Liver (tissue), 9 donors: ENCODE data around the gene EPB41L1. TPM values are rescaled to one million over a fixed set of nuclear protein-coding genes. Genes with fewer than 3 reads are reported as not detected.

Source experiments
- DNase-seq: peaks from one replicate; pipeline ENCODE4 v3.0.0-alpha.2; 2017; ENCODE audit warnings: low spot score
- H3K27ac ChIP-seq, 2 donors: one replicate each; pipeline ENCODE4 v1.7.0; 2013; ENCODE audit warnings: inconsistent platforms in 2 of 2, low read length in 2 of 2, control low read depth in 1 of 2, low read depth in 1 of 2, mild to moderate bottlenecking in 1 of 2
- H3K27me3 ChIP-seq, 4 donors: one replicate each; pipeline versions ENCODE4 v1.6.1 to v1.7.0; 2013; ENCODE audit warnings: low read length in 3 of 4, inconsistent platforms in 1 of 4, mild to moderate bottlenecking in 1 of 4, moderate library complexity in 1 of 4; ENCODE audit not compliant: control insufficient read depth in 4 of 4, insufficient read depth in 4 of 4
- H3K36me3 ChIP-seq, 4 donors: one replicate each; pipeline versions ENCODE4 v1.6.1 to v1.7.0; 2013; ENCODE audit warnings: low read length in 3 of 4, mild to moderate bottlenecking in 3 of 4, low read depth in 1 of 4, moderate library complexity in 1 of 4; ENCODE audit not compliant: control insufficient read depth in 4 of 4, insufficient read depth in 3 of 4
- H3K4me1 ChIP-seq, 4 donors: one replicate each; pipeline versions ENCODE4 v1.6.1 to v1.7.0; 2013; ENCODE audit warnings: low read length in 3 of 4, mild to moderate bottlenecking in 3 of 4, moderate library complexity in 1 of 4; ENCODE audit not compliant: control insufficient read depth in 4 of 4, insufficient read depth in 4 of 4
- H3K4me3 ChIP-seq, 3 donors: one replicate each; pipeline versions ENCODE4 v1.6.1 to v1.7.0; 2013; ENCODE audit warnings: low read length in 3 of 3, control low read depth in 1 of 3, low read depth in 1 of 3, mild to moderate bottlenecking in 1 of 3
- H3K9ac ChIP-seq, 2 donors: one replicate each; pipeline ENCODE4 v1.7.0; 2013; ENCODE audit warnings: low read length in 2 of 2, mild to moderate bottlenecking in 2 of 2, moderate library complexity in 2 of 2, control low read depth in 1 of 2, low read depth in 1 of 2
- H3K9me3 ChIP-seq, 4 donors: one replicate each; pipeline versions ENCODE4 v1.6.1 to v1.7.0; 2013; ENCODE audit warnings: low read length in 3 of 4; ENCODE audit not compliant: control insufficient read depth in 4 of 4
- ATF3 ChIP-seq: IDR thresholded peaks from 2 replicates; pipeline ENCODE4 v1.6.1; 2016; ENCODE audit warnings: antibody characterized with exemption
- CTCF ChIP-seq: fragments of 150-350 bp; IDR thresholded peaks from 2 replicates; pipeline ENCODE4 v1.5.1; 2017; ENCODE audit warnings: improper control_type of control experiment, low read depth, low read length; ENCODE audit not compliant: missing input control
- EGR1 ChIP-seq, 2 donors: IDR thresholded peaks; 2 replicates each; pipeline ENCODE4 v1.6.1; 2016 to 2018; ENCODE audit warnings: antibody characterized with exemption in 2 of 2, low read depth in 2 of 2
- FOXA2 ChIP-seq: IDR thresholded peaks from 2 replicates; pipeline ENCODE4 v1.6.1; 2016; ENCODE audit warnings: antibody characterized with exemption
- GABPA ChIP-seq, 2 donors: IDR thresholded peaks in 1 of 2; conservative IDR thresholded peaks in 1 of 2; 2 replicates each; pipeline ENCODE4 v1.6.1; 2016; ENCODE audit warnings: antibody characterized with exemption in 2 of 2, mild to moderate bottlenecking in 1 of 2, moderate library complexity in 1 of 2
- HNF4A ChIP-seq, 2 donors: conservative IDR thresholded peaks; 2 replicates each; pipeline ENCODE4 v1.6.1; 2016; ENCODE audit warnings: antibody characterized with exemption in 2 of 2, mild to moderate bottlenecking in 2 of 2
- JUND ChIP-seq, 2 donors: IDR thresholded peaks; 2 replicates each; pipeline ENCODE4 v1.6.1; 2016; ENCODE audit warnings: antibody characterized with exemption in 2 of 2
- MAX ChIP-seq: IDR thresholded peaks from 2 replicates; pipeline ENCODE4 v1.6.1; 2016; ENCODE audit warnings: antibody characterized with exemption
- NR2F2 ChIP-seq: IDR thresholded peaks from 2 replicates; pipeline ENCODE4 v1.6.1; 2016; ENCODE audit warnings: antibody characterized with exemption
- RAD21 ChIP-seq, 2 donors: IDR thresholded peaks; 2 replicates each; pipeline ENCODE4 v1.6.1; 2016; ENCODE audit warnings: antibody characterized with exemption in 2 of 2, mild to moderate bottlenecking in 2 of 2
- RXRA ChIP-seq, 2 donors: IDR thresholded peaks; 2 replicates each; pipeline ENCODE4 v1.6.1; 2017 to 2018; ENCODE audit warnings: antibody characterized with exemption in 2 of 2, mild to moderate bottlenecking in 1 of 2
- SP1 ChIP-seq: IDR thresholded peaks from 2 replicates; pipeline ENCODE4 v1.6.1; 2018; ENCODE audit warnings: antibody characterized with exemption, mild to moderate bottlenecking
- TAF1 ChIP-seq: conservative IDR thresholded peaks from 2 replicates; pipeline ENCODE4 v1.6.1; 2016; ENCODE audit warnings: antibody characterized with exemption, mild to moderate bottlenecking
- ZBTB33 ChIP-seq: IDR thresholded peaks from 2 replicates; pipeline ENCODE4 v1.6.1; 2016; ENCODE audit warnings: antibody characterized with exemption
- WGBS: extraction: QIAGEN DNeasy Blood & Tissue Kit; methylation state at CpG from one replicate; pipeline ENCODE4 v1.1.7; 2013; 5-methylcytosine and 5-hydroxymethylcytosine counted together
- polyA plus RNA-seq, 2 donors: library from polyadenylated mRNA; stranded (reverse) in 1 of 2; unstranded in 1 of 2; fragments of 200-250 nt in 1 of 2; fragments of >200 nt in 1 of 2; fragmentation: Nextera tagmentation in 1 of 2; extraction: Ambion mirVana in 1 of 2; gene quantifications; one replicate each; pipeline versions ENCODE4 v1.2.1 to v1.2.3, GENCODE V29; 2013 to 2015
- total RNA-seq, 2 donors: library from RNA; depleted of rRNA; stranded (reverse); fragments of >200 nt; gene quantifications; one replicate each; pipeline ENCODE4 v1.2.3, GENCODE V29; 2014
- donor health status: healthy.
- donor health status: healthy.
- donor health status: healthy.
- donor health status: healthy.
- donor health status: healthy.

Gene EPB41L1
- total and polyA plus RNA-seq, 4 donors: 2.4 to 11.9 (median 4.3) TPM

- no peak overlapping the region for H3K27ac ChIP-seq
- DNase-seq: no peak
- H3K4me1 ChIP-seq: no peaks in the 10 kb centered on the region
- TF ChIP-seq CTCF (peak; percentile 23), ZBTB33 (no peak), MAX (no peak), SP1 (no peak), RAD21 (IDR thresholded peaks at IDR 0.05) (peak; percentile 39 to 52), HNF4A (conservative IDR thresholded peaks at IDR 0.05) (no peak), GABPA (IDR thresholded peaks at IDR 0.05 in 1 of 2, conservative IDR thresholded peaks at IDR 0.05 in 1 of 2) (no peak), RXRA (IDR thresholded peaks at IDR 0.05) (no peak), NR2F2 (no peak), FOXA2 (no peak), JUND (IDR thresholded peaks at IDR 0.05) (no peak), EGR1 (IDR thresholded peaks at IDR 0.05; ENCODE audit: low read depth in 2 of 2) (no peak), TAF1 (no peak)
- no peak overlapping the region for H3K4me3 ChIP-seq
- 72% methylated on average over 12 of the region's 12 CpGs for WGBS
- no peak overlapping the region for H3K9ac ChIP-seq
- H3K27me3 ChIP-seq: peaks cover 0 to 3% (median 0%) of the 10 kb centered on the region in 4 donors
- no peaks in the 10 kb centered on the region for H3K36me3 ChIP-seq
- H3K9me3 ChIP-seq: no peaks in the 10 kb centered on the region
Observed at GRCh38 chr20:36273414-36274180, 119.1 kb downstream of the EPB41L1 start.

- TF ChIP-seq ATF3: no peak
- Histone ChIP-seq H3K9ac (no peak overlapping the region), H3K4me1 (no peaks in the 10 kb centered on the region), H3K9me3 (no peaks in the 10 kb centered on the region), H3K27me3 (peaks cover 0 to 3% (median 0%) of the 10 kb centered on the region in 4 donors), H3K36me3 (no peaks in the 10 kb centered on the region), H3K27ac (no peak overlapping the region), H3K4me3 (no peak overlapping the region)
- DNase-seq: no peak
- 54% methylated on average over 20 of the region's 20 CpGs for WGBS
Observed at GRCh38 chr20:36274181-36274841, 119.8 kb downstream of the EPB41L1 start.
